ENCODE measurements around the gene FOXA3.
"Not testable (repeated sequence)": the region's sequence is repeated elsewhere in the genome, so short reads cannot be mapped to it uniquely, and the experiment has no call there.

GRCh38 chr19:45895983-45896599 lies 32.0 kb downstream of the FOXA3 start:
- TF ChIP-seq EZH2 (IDR thresholded peaks at IDR 0.05; ENCODE audit: borderline replicate concordance, low read depth, low read length, severe bottlenecking); CTCF (IDR thresholded peaks at IDR 0.05; ENCODE audit: borderline replicate concordance, extremely low read depth, low read length, poor library complexity, severe bottlenecking): not testable (repeated sequence)
